Spinal cord (tissue), 10 donors: ENCODE data around the gene FTO. TPM values are rescaled to one million over a fixed set of nuclear protein-coding genes. Genes with fewer than 3 reads are reported as not detected.

Experiments
- DNase-seq, 6 donors: peaks; one replicate each; pipeline versions ENCODE4 v3.0.0 to v3.0.0-alpha.2; 2013 to 2015; ENCODE audit warnings: low spot score in 6 of 6, low read depth in 4 of 6
- H3K27ac ChIP-seq: one replicate; pipeline ENCODE4 v1.5.1; 2013; ENCODE audit warnings: low read depth, low read length, control low read depth
- H3K27me3 ChIP-seq: one replicate; pipeline ENCODE4 v1.6.1; 2013; ENCODE audit warnings: low read length; ENCODE audit not compliant: control insufficient read depth, insufficient read depth
- H3K36me3 ChIP-seq: one replicate; pipeline ENCODE4 v1.6.1; 2013; ENCODE audit warnings: low read length; ENCODE audit not compliant: control insufficient read depth, insufficient read depth
- H3K4me1 ChIP-seq: one replicate; pipeline ENCODE4 v1.6.1; 2013; ENCODE audit warnings: low read length; ENCODE audit not compliant: control insufficient read depth, insufficient read depth
- H3K4me3 ChIP-seq: one replicate; pipeline ENCODE4 v1.5.1; 2013; ENCODE audit warnings: low read depth, low read length, control low read depth
- H3K9me3 ChIP-seq: one replicate; pipeline ENCODE4 v1.6.1; 2013; ENCODE audit warnings: low read length; ENCODE audit not compliant: control insufficient read depth, insufficient read depth
- WGBS: methylation state at CpG from one replicate; pipeline ENCODE4 v1.1.5; 2013; ENCODE audit warnings: missing lambda C conversion rate; ENCODE audit not compliant: insufficient coverage; 5-methylcytosine and 5-hydroxymethylcytosine counted together
- polyA plus RNA-seq, 2 donors: library from polyadenylated mRNA; unstranded; fragments of 120-200 nt; gene quantifications; one replicate each; pipeline ENCODE4 v1.2.1, GENCODE V29; 2013; ENCODE audit not compliant: insufficient read length in 2 of 2
- total RNA-seq, 2 donors: library from RNA; depleted of rRNA in 1 of 2; stranded (reverse); fragments of 120-200 nt in 1 of 2; fragments of >200 nt in 1 of 2; gene quantifications; one replicate each; pipeline versions ENCODE4 v1.2.3 to v1.2.4, GENCODE V29; 2013 to 2014
- donor health status: healthy.

Gene FTO
- total and polyA plus RNA-seq, 4 donors = 129 to 183 (median 140) TPM

- DNase-seq = no peak
- no peak overlapping the region for H3K4me3 ChIP-seq
- 89% methylated on average over 5 of the region's 8 CpGs for WGBS
- H3K27ac ChIP-seq = no peak overlapping the region
- peaks cover 52% of the 10 kb centered on the region for H3K27me3 ChIP-seq
- peaks cover 12% of the 10 kb centered on the region for H3K4me1 ChIP-seq
- no peaks in the 10 kb centered on the region for H3K9me3 ChIP-seq
- H3K36me3 ChIP-seq = no peaks in the 10 kb centered on the region
Observed at GRCh38 chr16:54173490-54173889, 469.5 kb downstream of the FTO start.

GRCh38 chr16:54174201-54174600, 470.2 kb downstream of the FTO start:
- Histone ChIP-seq H3K36me3 (no peaks in the 10 kb centered on the region), H3K9me3 (no peaks in the 10 kb centered on the region), H3K4me1 (peaks cover 15% of the 10 kb centered on the region), H3K4me3 (no peak overlapping the region), H3K27ac (no peak overlapping the region), H3K27me3 (peaks cover 52% of the 10 kb centered on the region)
- peak in 1 of 6 donors; percentile 29 for DNase-seq
- 90% methylated on average over 2 of the region's 5 CpGs for WGBS

- H3K27me3 ChIP-seq = peaks cover 52% of the 10 kb centered on the region
- DNase-seq = no peak
- H3K27ac ChIP-seq = no peak overlapping the region
- H3K4me3 ChIP-seq = no peak overlapping the region
- peaks cover 15% of the 10 kb centered on the region for H3K4me1 ChIP-seq
- H3K9me3 ChIP-seq = no peaks in the 10 kb centered on the region
- H3K36me3 ChIP-seq = no peaks in the 10 kb centered on the region
Observed at GRCh38 chr16:54174750-54175149, 470.8 kb downstream of the FTO start.

GRCh38 chr16:54175169-54175551, 471.2 kb downstream of the FTO start:
- peaks cover 52% of the 10 kb centered on the region for H3K27me3 ChIP-seq
- WGBS = 72% methylated on average over 7 of the region's 9 CpGs
- H3K36me3 ChIP-seq = no peaks in the 10 kb centered on the region
- H3K4me1 ChIP-seq = peaks cover 15% of the 10 kb centered on the region
- H3K9me3 ChIP-seq = no peaks in the 10 kb centered on the region
- H3K27ac ChIP-seq = no peak overlapping the region
- H3K4me3 ChIP-seq = no peak overlapping the region
- DNase-seq = no peak

- peak in 1 of 6 donors; percentile 31 for DNase-seq
- Histone ChIP-seq H3K27ac (no peak overlapping the region), H3K36me3 (no peaks in the 10 kb centered on the region), H3K27me3 (peaks cover 52% of the 10 kb centered on the region), H3K4me3 (no peak overlapping the region), H3K4me1 (peaks cover 15% of the 10 kb centered on the region), H3K9me3 (no peaks in the 10 kb centered on the region)
- WGBS = 58% methylated on average over 5 of the region's 19 CpGs
Observed at GRCh38 chr16:54175552-54176375, 471.8 kb downstream of the FTO start.

GRCh38 chr16:54176376-54176901, 472.5 kb downstream of the FTO start:
- peak in 1 of 6 donors; percentile 29 for DNase-seq
- WGBS = 43% methylated on average over 12 of the region's 19 CpGs
- Histone ChIP-seq H3K9me3 (no peaks in the 10 kb centered on the region), H3K27ac (no peak overlapping the region), H3K4me3 (no peak overlapping the region), H3K27me3 (peaks cover 52% of the 10 kb centered on the region), H3K4me1 (peaks cover 15% of the 10 kb centered on the region), H3K36me3 (no peaks in the 10 kb centered on the region)

GRCh38 chr16:54177052-54177861, 473.3 kb downstream of the FTO start:
- peak in 1 of 6 donors; percentile 5 for DNase-seq
- H3K27ac ChIP-seq = no peak overlapping the region
- H3K27me3 ChIP-seq = peaks cover 45% of the 10 kb centered on the region
- no peak overlapping the region for H3K4me3 ChIP-seq
- H3K4me1 ChIP-seq = peaks cover 15% of the 10 kb centered on the region
- whole genome bisulfite sequencing = 95% methylated on average over 26 of the region's 26 CpGs
- H3K9me3 ChIP-seq = no peaks in the 10 kb centered on the region
- no peaks in the 10 kb centered on the region for H3K36me3 ChIP-seq

- Histone ChIP-seq H3K9me3 (no peaks in the 10 kb centered on the region), H3K27ac (no peak overlapping the region), H3K36me3 (no peaks in the 10 kb centered on the region), H3K4me3 (no peak overlapping the region), H3K4me1 (peaks cover 15% of the 10 kb centered on the region), H3K27me3 (peaks cover 41% of the 10 kb centered on the region)
- no peak for DNase-seq
- WGBS = 84% methylated on average over 6 of the region's 11 CpGs
Observed at GRCh38 chr16:54177862-54178477, 474.0 kb downstream of the FTO start.

- Histone ChIP-seq H3K27ac (no peak overlapping the region), H3K27me3 (peaks cover 38% of the 10 kb centered on the region), H3K4me1 (peaks cover 15% of the 10 kb centered on the region), H3K4me3 (no peak overlapping the region), H3K36me3 (no peaks in the 10 kb centered on the region), H3K9me3 (no peaks in the 10 kb centered on the region)
- peak in 1 of 6 donors; percentile 64 for DNase-seq
- WGBS = 56% methylated on average over 6 of the region's 7 CpGs
Observed at GRCh38 chr16:54178478-54178976, 474.6 kb downstream of the FTO start.
